Endothelial cell of umbilical vein (primary cell): ENCODE data around the gene FAM209B. TPM values are rescaled to one million over a fixed set of nuclear protein-coding genes. Genes with fewer than 3 reads are reported as not detected.

Experiments
- BruUV-seq: library from RNA; stranded (reverse); fragments of 400-500 nt; replicated peaks from 2 replicates; lab custom pipeline; 2021; lab: Mats Ljungman, UMichigan
- CTCF ChIA-PET: fragments of 300-600, 350-600 bp; sonication (Branson Sonifier 250); formaldehyde crosslinking; loops from one replicate; lab custom pipeline; 2021; ENCODE audit warnings: antibody characterized with exemption, inconsistent platforms; lab: Charles Lee
- POLR2A ChIA-PET: fragments of 300-600, 350-600 bp; sonication (Branson Sonifier 250); formaldehyde crosslinking; loops from one replicate; lab custom pipeline; 2021; ENCODE audit warnings: antibody characterized with exemption, inconsistent platforms; lab: Charles Lee
- DNase-seq: peaks from one replicate; pipeline ENCODE4 v3.0.0-alpha.2; 2011; ENCODE audit warnings: low read depth, low spot score
- FAIRE-seq: peaks from 2 replicates; lab custom pipeline; 2011; peaks lifted over from hg19 to GRCh38; lab: Jason Lieb, UNC
- H2AFZ ChIP-seq: 2 replicates; pipeline ENCODE4 v1.6.0; 2012; ENCODE audit warnings: low read depth, low read length, control low read depth, inconsistent platforms
- H3K27ac ChIP-seq: 2 replicates; pipeline ENCODE4 v1.5.1; 2011; ENCODE audit warnings: low read depth, mild to moderate bottlenecking, control low read depth, low read length, moderate library complexity; ENCODE audit not compliant: insufficient read depth
- H3K27me3 ChIP-seq, 2 experiments: 2 replicates each; pipeline versions ENCODE4 v1.6.0 to v1.6.1; 2011; ENCODE audit warnings: low read length in 2 of 2, mixed read lengths in 1 of 2; ENCODE audit not compliant: control insufficient read depth in 2 of 2, insufficient read depth in 2 of 2
- H3K36me3 ChIP-seq, 2 experiments: 2 replicates in 1 of 2; 3 replicates in 1 of 2; pipeline ENCODE4 v1.5.1; 2011; ENCODE audit warnings: low read length in 2 of 2, mild to moderate bottlenecking in 1 of 2, moderate library complexity in 1 of 2; ENCODE audit not compliant: control insufficient read depth in 2 of 2, insufficient read depth in 2 of 2; ENCODE audit errors: extremely low read depth in 1 of 2
- H3K4me1 ChIP-seq: 3 replicates; pipeline ENCODE4 v1.5.1; 2011; ENCODE audit warnings: mild to moderate bottlenecking, low read length; ENCODE audit not compliant: control insufficient read depth, insufficient read depth; ENCODE audit errors: extremely low read depth
- H3K4me2 ChIP-seq: 2 replicates; pipeline ENCODE4 v1.6.1; 2011; ENCODE audit warnings: low read length, control low read depth, mixed read lengths; ENCODE audit not compliant: insufficient read depth
- H3K4me3 ChIP-seq, 3 experiments: fragments of 200-600 bp in 1 of 3; sonication (generic), shearing (Covaris generic) in 1 of 3; replicated peaks in 1 of 3; 2 replicates each; pipeline ENCODE4 v1.5.1; 2011 to 2016; ENCODE audit warnings: control low read depth in 3 of 3, low read length in 3 of 3, mild to moderate bottlenecking in 2 of 3, inconsistent platforms in 1 of 3, low read depth in 1 of 3, moderate library complexity in 1 of 3; ENCODE audit not compliant: insufficient read depth in 1 of 3
- H3K79me2 ChIP-seq: 2 replicates; pipeline ENCODE4 v1.6.0; 2012; ENCODE audit warnings: low read length, inconsistent platforms; ENCODE audit not compliant: control insufficient read depth, insufficient read depth
- H3K9ac ChIP-seq: replicated peaks from 2 replicates; pipeline ENCODE3; 2011; ENCODE audit warnings: low read length, control low read depth; ENCODE audit not compliant: insufficient read depth; ENCODE audit errors: extremely low read depth
- H3K9me1 ChIP-seq: replicated peaks from 3 replicates; pipeline ENCODE4 v1.6.0; 2011; ENCODE audit warnings: mild to moderate bottlenecking, low read length; ENCODE audit not compliant: control insufficient read depth, insufficient read depth; ENCODE audit errors: extremely low read depth
- H3K9me3 ChIP-seq: replicated peaks from 2 replicates; pipeline ENCODE4 v1.5.1; 2012; ENCODE audit warnings: low read length, inconsistent platforms; ENCODE audit not compliant: control insufficient read depth, insufficient read depth
- H4K20me1 ChIP-seq: replicated peaks from 2 replicates; pipeline ENCODE3; 2011; ENCODE audit warnings: mild to moderate bottlenecking, low read length; ENCODE audit not compliant: control insufficient read depth, insufficient read depth; ENCODE audit errors: extremely low read depth
- EZH2 ChIP-seq: IDR thresholded peaks from 2 replicates; pipeline ENCODE4 v1.6.1; 2012; ENCODE audit warnings: borderline replicate concordance, low read depth, mild to moderate bottlenecking, moderate library complexity, low read length, inconsistent platforms; ENCODE audit not compliant: severe bottlenecking
- FOS ChIP-seq: IDR thresholded peaks from 2 replicates; pipeline ENCODE4 v1.6.1; 2011; ENCODE audit warnings: mild to moderate bottlenecking, low read length, moderate library complexity, borderline replicate concordance; ENCODE audit not compliant: insufficient read depth
- GATA2 ChIP-seq: IDR thresholded peaks from 2 replicates; pipeline ENCODE4 v1.7.0; 2011; ENCODE audit warnings: low read depth, mild to moderate bottlenecking, moderate library complexity, mixed read lengths, low read length; ENCODE audit not compliant: insufficient read length, insufficient read depth
- JUN ChIP-seq: IDR thresholded peaks from 2 replicates; pipeline ENCODE4 v1.6.1; 2011; ENCODE audit warnings: borderline replicate concordance, low read depth; ENCODE audit not compliant: insufficient read length, insufficient read depth
- MAX ChIP-seq: IDR thresholded peaks from 2 replicates; pipeline ENCODE4 v1.6.1; 2011; ENCODE audit not compliant: insufficient read depth, insufficient read length
- MYC ChIP-seq: IDR thresholded peaks from one replicate; pipeline ENCODE4 v1.6.1; 2011; ENCODE audit warnings: mild to moderate bottlenecking, low read depth, low read length
- POLR2A ChIP-seq: IDR thresholded peaks from 2 replicates; pipeline ENCODE4 v1.6.1; 2012; ENCODE audit warnings: low read depth, mild to moderate bottlenecking, control low read depth, low read length
- POLR2AphosphoS5 ChIP-seq: IDR thresholded peaks from 2 replicates; pipeline ENCODE4 v1.6.1; 2012; ENCODE audit warnings: low read depth, mild to moderate bottlenecking, control low read depth, low read length, moderate library complexity; ENCODE audit not compliant: insufficient read depth
- dilution Hi-C: fragments of 300-500 bp; cut with MboI; formaldehyde crosslinking; loops from one replicate; pipeline ENCODE4 v1.15.0; 2019; ENCODE audit warnings: low sequenced_read_pairs; ENCODE audit not compliant: extremely low pct_ligation_motif_present
- intact Hi-C: fragments of 100-400 bp; cut with micrococcal nuclease; formaldehyde crosslinking; loops from one replicate; pipeline ENCODE4 v1.10.0; 2022
- polyA plus RNA-seq, 4 experiments: library from polyadenylated mRNA; depleted of rRNA in 3 of 4; stranded (reverse) in 3 of 4; unstranded in 1 of 4; fragments of >200 nt; gene quantifications; 2 replicates each; pipeline versions ENCODE4 v1.2.1 to v1.2.3, GENCODE V29; 2011 to 2012; ENCODE audit warnings: missing spikeins in 1 of 4
- total RNA-seq: library from RNA; stranded (reverse); gene quantifications from 2 replicates; pipeline ENCODE4 v1.2.3, GENCODE V29; 2021
- TF ChIP-seq, protein P1 (sequence below), 2 donors: IDR thresholded peaks; 1 replicate in 1 of 2; 2 replicates in 1 of 2; pipeline ENCODE4 v1.5.1; 2011; ENCODE audit warnings: low read length in 2 of 2, mild to moderate bottlenecking in 2 of 2, moderate library complexity in 2 of 2, control low read depth in 1 of 2, inconsistent platforms in 1 of 2, low read depth in 1 of 2; ENCODE audit not compliant: insufficient read depth in 1 of 2; ENCODE audit errors: extremely low read depth in 1 of 2

Gene FAM209B
- total and polyA plus RNA-seq, 2 donors (not counting 3 experiments of a cell fraction or from before 2014, with no cell fraction given) = 0.22 TPM; not detected in 1

GRCh38 chr20:56511926-56512325 lies 21.1 kb upstream of the FAM209B start:
- BruUV-seq = no TSS peak
- no peak overlapping the region for H2AFZ ChIP-seq
- H3K36me3 ChIP-seq = peaks cover 4 to 11% of the 10 kb centered on the region in 2 experiments
- no peaks in the 10 kb centered on the region for H3K4me1 ChIP-seq
- FAIRE-seq = no peak
- intact Hi-C loops (no loop called here), dilution Hi-C loops (no loop called here)
- no peaks in the 10 kb centered on the region for H4K20me1 ChIP-seq
- no peak for TF ChIP-seq POLR2A
- no peak for TF ChIP-seq MYC
- TF ChIP-seq JUN = no peak
- TF ChIP-seq, protein P1, sequence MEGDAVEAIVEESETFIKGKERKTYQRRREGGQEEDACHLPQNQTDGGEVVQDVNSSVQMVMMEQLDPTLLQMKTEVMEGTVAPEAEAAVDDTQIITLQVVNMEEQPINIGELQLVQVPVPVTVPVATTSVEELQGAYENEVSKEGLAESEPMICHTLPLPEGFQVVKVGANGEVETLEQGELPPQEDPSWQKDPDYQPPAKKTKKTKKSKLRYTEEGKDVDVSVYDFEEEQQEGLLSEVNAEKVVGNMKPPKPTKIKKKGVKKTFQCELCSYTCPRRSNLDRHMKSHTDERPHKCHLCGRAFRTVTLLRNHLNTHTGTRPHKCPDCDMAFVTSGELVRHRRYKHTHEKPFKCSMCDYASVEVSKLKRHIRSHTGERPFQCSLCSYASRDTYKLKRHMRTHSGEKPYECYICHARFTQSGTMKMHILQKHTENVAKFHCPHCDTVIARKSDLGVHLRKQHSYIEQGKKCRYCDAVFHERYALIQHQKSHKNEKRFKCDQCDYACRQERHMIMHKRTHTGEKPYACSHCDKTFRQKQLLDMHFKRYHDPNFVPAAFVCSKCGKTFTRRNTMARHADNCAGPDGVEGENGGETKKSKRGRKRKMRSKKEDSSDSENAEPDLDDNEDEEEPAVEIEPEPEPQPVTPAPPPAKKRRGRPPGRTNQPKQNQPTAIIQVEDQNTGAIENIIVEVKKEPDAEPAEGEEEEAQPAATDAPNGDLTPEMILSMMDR (IDR thresholded peaks at IDR 0.05; ENCODE audit: extremely low read depth in 1 of 2, insufficient read depth in 1 of 2, low read depth in 1 of 2, low read length in 2 of 2) = no peak
- TF ChIP-seq POLR2AphosphoS5 = no peak
- no peak for TF ChIP-seq GATA2
- no peak for TF ChIP-seq EZH2
- TF ChIP-seq MAX = no peak
- TF ChIP-seq FOS = no peak
- no peak overlapping the region for H3K4me2 ChIP-seq
- ChIA-PET CTCF (no interaction called here), POLR2A (no interaction called here)
- H3K27ac ChIP-seq = no peak overlapping the region
- H3K9ac ChIP-seq = no peak overlapping the region
- H3K79me2 ChIP-seq = peaks cover 3% of the 10 kb centered on the region
- H3K27me3 ChIP-seq = no peaks in the 10 kb centered on the region
- no peaks in the 10 kb centered on the region for H3K9me3 ChIP-seq
- H3K4me3 ChIP-seq = no peak overlapping the region
- DNase-seq = no peak
- H3K9me1 ChIP-seq = no peaks in the 10 kb centered on the region
